Measurements from ENCODE around the gene MTCP1. TPM values are rescaled to one million over a fixed set of nuclear protein-coding genes. Genes with fewer than 3 reads are reported as not detected.

Gene MTCP1
- total RNA-seq, 2 donors from 2014 or later = 2.6 to 3.0 TPM

GRCh38 chrX:155065035-155065734, 5.8 kb downstream of the MTCP1 start:
- ATAC-seq (peak; percentile 58), DNase-seq (no peak)
- H3K4me1 ChIP-seq = peaks cover 20% of the 10 kb centered on the region
- intact Hi-C loops (cut with DNase I) = no loop called here
- 45 to 69% methylated on average over 5 to 7 of the region's 8 CpGs for WGBS, 2 donors
- no peak for TF ChIP-seq POLR2A (IDR thresholded peaks at IDR 0.05)
- TF ChIP-seq, protein P1, sequence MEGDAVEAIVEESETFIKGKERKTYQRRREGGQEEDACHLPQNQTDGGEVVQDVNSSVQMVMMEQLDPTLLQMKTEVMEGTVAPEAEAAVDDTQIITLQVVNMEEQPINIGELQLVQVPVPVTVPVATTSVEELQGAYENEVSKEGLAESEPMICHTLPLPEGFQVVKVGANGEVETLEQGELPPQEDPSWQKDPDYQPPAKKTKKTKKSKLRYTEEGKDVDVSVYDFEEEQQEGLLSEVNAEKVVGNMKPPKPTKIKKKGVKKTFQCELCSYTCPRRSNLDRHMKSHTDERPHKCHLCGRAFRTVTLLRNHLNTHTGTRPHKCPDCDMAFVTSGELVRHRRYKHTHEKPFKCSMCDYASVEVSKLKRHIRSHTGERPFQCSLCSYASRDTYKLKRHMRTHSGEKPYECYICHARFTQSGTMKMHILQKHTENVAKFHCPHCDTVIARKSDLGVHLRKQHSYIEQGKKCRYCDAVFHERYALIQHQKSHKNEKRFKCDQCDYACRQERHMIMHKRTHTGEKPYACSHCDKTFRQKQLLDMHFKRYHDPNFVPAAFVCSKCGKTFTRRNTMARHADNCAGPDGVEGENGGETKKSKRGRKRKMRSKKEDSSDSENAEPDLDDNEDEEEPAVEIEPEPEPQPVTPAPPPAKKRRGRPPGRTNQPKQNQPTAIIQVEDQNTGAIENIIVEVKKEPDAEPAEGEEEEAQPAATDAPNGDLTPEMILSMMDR (IDR thresholded peaks at IDR 0.05) = no peak
- H3K9me3 ChIP-seq = no peaks in the 10 kb centered on the region
- peak overlapping the region in 2 of 4 donors; percentile 25 to 62 for H3K27ac ChIP-seq
- no peaks in the 10 kb centered on the region for H3K27me3 ChIP-seq
- H3K4me3 ChIP-seq = no peak overlapping the region
- no peaks in the 10 kb centered on the region for H3K36me3 ChIP-seq (replicated peaks in 1 of 2; ENCODE audit: insufficient read depth in 1 of 2, low read depth in 2 of 2)

DNA sequence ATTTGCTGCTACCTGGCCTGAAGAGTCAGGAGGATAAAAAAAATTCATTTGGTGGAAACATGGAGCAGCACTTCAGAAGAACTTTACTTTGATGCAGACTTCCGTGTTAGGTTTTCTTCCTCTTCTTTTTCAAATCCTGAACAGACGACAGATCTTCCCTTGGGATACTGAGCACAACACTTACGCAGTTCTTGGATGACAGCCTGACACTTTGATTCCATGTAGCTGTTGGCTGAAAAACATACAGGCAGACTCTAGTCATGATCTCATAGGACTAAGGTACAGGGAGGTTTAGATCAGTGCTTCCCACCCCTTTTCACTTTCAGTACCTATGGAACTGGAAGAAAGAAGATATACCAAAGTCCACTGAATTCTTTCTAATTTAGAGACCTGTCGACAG, 9.2 kb downstream of the MTCP1 start:
- TF ChIP-seq, protein P1 (IDR thresholded peaks at IDR 0.05) = no peak
- TF ChIP-seq POLR2A (IDR thresholded peaks at IDR 0.05) = no peak
- no peaks in the 10 kb centered on the region for H3K27me3 ChIP-seq
- 68 to 78% methylated on average over 4 of the region's 4 CpGs for WGBS, 2 donors
- H3K36me3 ChIP-seq (replicated peaks in 1 of 2; ENCODE audit: insufficient read depth in 1 of 2, low read depth in 2 of 2) = no peaks in the 10 kb centered on the region
- ATAC-seq (no peak), DNase-seq (no peak)
- no peak overlapping the region for H3K4me3 ChIP-seq
- H3K4me1 ChIP-seq = peaks cover 21% of the 10 kb centered on the region
- intact Hi-C loops (cut with DNase I) = no loop called here
- H3K27ac ChIP-seq = no peak overlapping the region
- no peaks in the 10 kb centered on the region for H3K9me3 ChIP-seq

DNA sequence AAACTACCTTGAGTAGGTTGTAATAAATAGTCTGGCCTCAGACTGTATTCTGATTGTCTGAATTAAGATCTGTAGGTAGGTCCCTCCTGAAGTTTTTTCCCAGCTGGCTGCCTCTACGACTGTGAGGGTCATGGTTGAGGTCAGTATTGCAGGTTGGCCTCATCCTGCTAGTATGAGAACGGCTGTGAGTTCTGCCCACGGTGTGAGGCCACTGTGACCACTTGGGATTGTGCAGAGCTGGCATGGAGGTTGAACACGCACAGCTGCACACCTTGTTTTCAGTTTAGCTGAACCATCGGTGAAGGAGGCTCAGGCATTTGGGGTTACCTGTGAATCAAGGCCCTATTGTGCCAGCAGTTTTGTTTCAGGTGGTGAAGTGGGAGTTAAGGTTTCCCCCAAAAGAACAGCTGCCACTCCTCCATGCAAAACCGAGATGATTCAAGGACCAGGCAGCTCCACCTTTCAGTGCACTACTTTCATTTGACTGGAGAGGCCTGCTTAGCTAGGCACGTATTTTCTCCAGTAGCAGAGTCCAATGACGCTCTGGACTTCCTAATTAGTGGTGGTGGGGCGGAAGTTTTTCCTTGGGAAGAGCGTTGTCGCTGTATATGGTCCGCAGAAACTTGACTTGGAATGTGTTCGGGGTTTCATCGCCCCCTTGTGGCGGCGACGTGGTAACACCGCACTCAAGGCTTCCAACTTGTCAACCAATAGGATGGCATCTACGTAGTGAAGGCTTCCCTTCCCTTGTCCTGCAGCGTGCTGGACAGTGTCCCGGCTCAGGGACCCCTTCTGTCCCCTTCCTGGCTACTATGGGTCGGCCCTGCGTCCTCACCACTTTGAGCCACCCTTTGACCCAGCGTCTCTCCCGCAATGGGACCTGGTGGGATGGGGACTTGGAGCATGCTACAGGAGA, 13.8 kb downstream of the MTCP1 start:
- 0 to 10% methylated on average over 12 to 22 of the region's 25 CpGs for WGBS, 2 donors
- H3K27me3 ChIP-seq = no peaks in the 10 kb centered on the region
- H3K9me3 ChIP-seq = no peaks in the 10 kb centered on the region
- no peaks in the 10 kb centered on the region for H3K36me3 ChIP-seq (replicated peaks in 1 of 2; ENCODE audit: insufficient read depth in 1 of 2, low read depth in 2 of 2)
- peak; percentile 68 to 78 (median 72) for DNase-seq
- ATAC-seq = peak; percentile 94
- no peak for TF ChIP-seq POLR2A (IDR thresholded peaks at IDR 0.05)
- TF ChIP-seq, protein P1 (IDR thresholded peaks at IDR 0.05) = peak; percentile 49 to 84 (median 77)
- intact Hi-C loops (cut with DNase I) = loop anchor here (10.0 kb wide), 1 partner anchor 72 kb away; no protein-coding TSS in a partner anchor
- peak overlapping the region; percentile 16 to 74 (median 40) for H3K27ac ChIP-seq
- H3K4me1 ChIP-seq = peaks cover 19% of the 10 kb centered on the region
- H3K4me3 ChIP-seq = no peak overlapping the region

- H3K4me3 ChIP-seq = no peak overlapping the region
- TF ChIP-seq, protein P1 (IDR thresholded peaks at IDR 0.05) = no peak
- no peak for TF ChIP-seq POLR2A (IDR thresholded peaks at IDR 0.05)
- H3K4me1 ChIP-seq = peaks cover 21% of the 10 kb centered on the region
- H3K36me3 ChIP-seq (replicated peaks in 1 of 2; ENCODE audit: insufficient read depth in 1 of 2, low read depth in 2 of 2) = no peaks in the 10 kb centered on the region
- no peaks in the 10 kb centered on the region for H3K9me3 ChIP-seq
- ATAC-seq (no peak), DNase-seq (no peak)
- no peaks in the 10 kb centered on the region for H3K27me3 ChIP-seq
- intact Hi-C loops (cut with DNase I) = loop anchor here (10.0 kb wide), 1 partner anchor 72 kb away; no protein-coding TSS in a partner anchor
- 86 to 90% methylated on average over 1 of the region's 1 CpG for WGBS, 2 donors
- peak overlapping the region in 3 of 4 donors; percentile 16 to 74 (median 57) for H3K27ac ChIP-seq
Observed at GRCh38 chrX:155056471-155056870, 14.5 kb downstream of the MTCP1 start.
